K562 (cell line): ENCODE data around the gene F13A1. TPM values are rescaled to one million over a fixed set of nuclear protein-coding genes. Genes with fewer than 3 reads are reported as not detected.

Source experiments
- ATAC-seq: fragments of 200-7000 bp; cut with Tn5 transposase; 3 replicates; pipeline ENCODE4 v1.9.1; 2020; ENCODE audit warnings: moderate library complexity
- BruUV-seq: library from RNA; stranded (reverse); fragments of 400-500 nt; replicated peaks from 2 replicates; lab custom pipeline; 2021; lab: Mats Ljungman, UMichigan
- CTCF ChIA-PET: fragments of 300-600 bp; formaldehyde crosslinking; extraction: SDS; loops from one replicate; lab custom pipeline; 2021; ENCODE audit warnings: low intra/inter-chr PET ratio; lab: Yijun Ruan, JAX
- POLR2A ChIA-PET: fragments of 300-600, 350-650 bp; sonication (Branson Sonifier 250); formaldehyde crosslinking; extraction: SDS; loops from one replicate; lab custom pipeline; 2021; ENCODE audit warnings: antibody characterized with exemption, inconsistent platforms; lab: Yijun Ruan, JAX
- DNase-seq, 4 experiments: peaks; one replicate each; pipeline versions ENCODE4 v3.0.0 to v3.0.0-alpha.2; 2011 to 2018; ENCODE audit warnings: low spot score in 3 of 4, mixed read lengths in 3 of 4; ENCODE audit errors: extremely low read depth in 1 of 4
- FAIRE-seq: peaks from 2 replicates; lab custom pipeline; 2011; peaks lifted over from hg19 to GRCh38; lab: Jason Lieb, UNC
- H2AFZ ChIP-seq: 2 replicates; pipeline ENCODE4 v1.6.0; 2011; ENCODE audit warnings: low read depth, low read length, control low read depth, inconsistent platforms
- H3K27ac ChIP-seq: fragments of 200-600 bp; 3 replicates; pipeline ENCODE4 v1.8.0; 2011; ENCODE audit warnings: low read depth, mild to moderate bottlenecking, control low read depth, inconsistent platforms, low read length, moderate library complexity, mixed read lengths; ENCODE audit errors: extremely low read depth
- H3K27me3 ChIP-seq, 2 experiments: fragments of 300-600 bp in 1 of 2; 2 replicates in 1 of 2; 3 replicates in 1 of 2; pipeline versions ENCODE4 v1.6.0 to v1.8.0; 2011; ENCODE audit warnings: inconsistent platforms in 2 of 2, low read length in 2 of 2, mild to moderate bottlenecking in 1 of 2, mixed read lengths in 1 of 2, moderate library complexity in 1 of 2; ENCODE audit not compliant: control insufficient read depth in 2 of 2, insufficient read depth in 2 of 2
- H3K36me3 ChIP-seq: fragments of 300-600 bp; 3 replicates; pipeline ENCODE4 v1.8.0; 2011; ENCODE audit warnings: mild to moderate bottlenecking, low read length, inconsistent platforms; ENCODE audit not compliant: control insufficient read depth, insufficient read depth
- H3K4me1 ChIP-seq, 2 experiments: fragments of 200-600 bp in 1 of 2; replicated peaks in 1 of 2; 2 replicates in 1 of 2; 3 replicates in 1 of 2; pipeline versions ENCODE4 v1.5.1 to v1.8.0; 2011; ENCODE audit warnings: inconsistent platforms in 2 of 2, low read length in 2 of 2, mild to moderate bottlenecking in 1 of 2, mixed read lengths in 1 of 2, moderate library complexity in 1 of 2; ENCODE audit not compliant: control insufficient read depth in 2 of 2, insufficient read depth in 2 of 2
- H3K4me2 ChIP-seq: 2 replicates; pipeline ENCODE4 v1.6.1; 2011; ENCODE audit warnings: low read length, control low read depth, inconsistent platforms, mixed read lengths; ENCODE audit not compliant: insufficient read depth
- H3K4me3 ChIP-seq: fragments of 200-600 bp; sonication (generic), shearing (Covaris generic); 2 replicates; pipeline ENCODE4 v1.5.1; 2016; ENCODE audit warnings: control low read depth, inconsistent platforms
- H3K79me2 ChIP-seq: fragments of 200-600 bp; 3 replicates; pipeline ENCODE4 v1.8.0; 2011; ENCODE audit warnings: low read length, inconsistent platforms; ENCODE audit not compliant: control insufficient read depth, insufficient read depth
- H3K9ac ChIP-seq, 2 experiments: 2 replicates each; pipeline versions ENCODE4 v1.6.0 to v1.6.1; 2011; ENCODE audit warnings: low read depth in 2 of 2, low read length in 2 of 2, control low read depth in 1 of 2, inconsistent platforms in 1 of 2, mild to moderate bottlenecking in 1 of 2, mixed read lengths in 1 of 2; ENCODE audit not compliant: insufficient read depth in 1 of 2
- H3K9me1 ChIP-seq: one replicate; pipeline ENCODE4 v1.6.0; 2011; ENCODE audit warnings: inconsistent platforms, mild to moderate bottlenecking, low read length, moderate library complexity; ENCODE audit not compliant: control insufficient read depth, insufficient read depth
- H3K9me3 ChIP-seq: replicated peaks from 2 replicates; pipeline ENCODE4 v1.5.1; 2011; ENCODE audit warnings: low read depth, low read length, inconsistent platforms; ENCODE audit not compliant: control insufficient read depth, insufficient read depth
- H4K20me1 ChIP-seq: replicated peaks from 2 replicates; pipeline ENCODE4 v1.6.1; 2011; ENCODE audit warnings: low read length, inconsistent platforms, mixed read lengths; ENCODE audit not compliant: control insufficient read depth, insufficient read depth
- ASH1L ChIP-seq: fragments of 450-650 bp; IDR thresholded peaks from 2 replicates; pipeline ENCODE4 v1.6.1; 2018; ENCODE audit warnings: borderline replicate concordance, mild to moderate bottlenecking, low read depth; ENCODE audit not compliant: partially characterized antibody
- MAZ ChIP-seq, 2 experiments: fragments of 450-650 bp in 1 of 2; sonication (generic) in 1 of 2; formaldehyde crosslinking; IDR thresholded peaks in 1 of 2; conservative IDR thresholded peaks in 1 of 2; 2 replicates each; pipeline versions ENCODE4 v1.4.0 to v1.5.0; 2020; ENCODE audit warnings: mild to moderate bottlenecking in 1 of 2, missing genetic modification reagents in 1 of 2
- NCOR1 ChIP-seq: fragments of 450-650 bp; IDR thresholded peaks from 2 replicates; pipeline ENCODE4 v1.6.1; 2016; ENCODE audit warnings: mild to moderate bottlenecking, moderate library complexity
- RCOR1 ChIP-seq, 2 experiments: IDR thresholded peaks; 2 replicates each; pipeline ENCODE4 v1.6.1; 2012; ENCODE audit warnings: low read depth in 2 of 2, low read length in 2 of 2, borderline replicate concordance in 1 of 2, improper control_type of control experiment in 1 of 2
- ZBTB17 ChIP-seq: fragments of 450-650 bp; formaldehyde crosslinking; IDR thresholded peaks from 2 replicates; pipeline ENCODE4 v1.4.0; 2020; ENCODE audit warnings: mild to moderate bottlenecking
- ZKSCAN3 ChIP-seq: fragments of 250-450 bp; sonication (Bioruptor Pico); IDR thresholded peaks from 2 replicates; pipeline ENCODE4 v1.4.0; 2020
- ZNF174 ChIP-seq: fragments of 250-450 bp; sonication (Bioruptor Pico); IDR thresholded peaks from 2 replicates; pipeline ENCODE4 v1.4.0; 2020; ENCODE audit warnings: mild to moderate bottlenecking
- WGBS: fragments of 100-300 bp; shearing (Covaris generic); methylation state at CpG from one replicate; pipeline ENCODE4 v1.1.6; 2016; ENCODE audit warnings: low coverage, mixed read lengths; ENCODE audit not compliant: insufficient coverage; ENCODE audit errors: missing lambda C conversion rate; 5-methylcytosine and 5-hydroxymethylcytosine counted together
- in situ Hi-C: fragments of 300-500 bp; cut with MboI; formaldehyde crosslinking; loops from 4 replicates; pipeline ENCODE4 v1.15.0; 2018; ENCODE audit warnings: inconsistent platforms, mixed read lengths
- intact Hi-C: fragments of 100-400 bp; cut with micrococcal nuclease; formaldehyde crosslinking; loops from 2 replicates; pipeline ENCODE4 v1.14.2; 2022
- polyA plus RNA-seq, 8 experiments: library from polyadenylated mRNA; depleted of rRNA in 4 of 8; stranded (reverse) in 5 of 8; unstranded in 3 of 8; fragments of >200 nt; fragmentation: Nextera tagmentation in 2 of 8; fragmentation: Illumina TruSeq in 1 of 8; extraction: Ambion mirVana in 2 of 8; extraction: Trizol in 1 of 8; gene quantifications; 2 replicates each; pipeline versions ENCODE4 v1.2.1 to v1.2.3, GENCODE V29; 2011 to 2014; ENCODE audit warnings: inconsistent platforms in 1 of 8, missing spikeins in 1 of 8
- total RNA-seq, 7 experiments: library from RNA; depleted of rRNA in 6 of 7; stranded (reverse); fragments of >200 nt in 6 of 7; fragmentation: Illumina TruSeq in 2 of 7; extraction: Trizol in 2 of 7; gene quantifications; 2 replicates each; pipeline versions ENCODE4 v1.2.1 to v1.2.3, GENCODE V29; 2011 to 2021; ENCODE audit warnings: low replicate concordance in 1 of 7
- TF ChIP-seq, protein P1 (sequence below): IDR thresholded peaks from 3 replicates; pipeline ENCODE4 v1.6.1; 2011; ENCODE audit warnings: borderline replicate concordance, mild to moderate bottlenecking; ENCODE audit not compliant: insufficient read length, insufficient read depth

F13A1 gene
- total and polyA plus RNA-seq, 9 of the 15 experiments (the other 6 are each of a cell fraction or from before 2014, with no cell fraction given), result 0.33 TPM; not detected in 8

DNA sequence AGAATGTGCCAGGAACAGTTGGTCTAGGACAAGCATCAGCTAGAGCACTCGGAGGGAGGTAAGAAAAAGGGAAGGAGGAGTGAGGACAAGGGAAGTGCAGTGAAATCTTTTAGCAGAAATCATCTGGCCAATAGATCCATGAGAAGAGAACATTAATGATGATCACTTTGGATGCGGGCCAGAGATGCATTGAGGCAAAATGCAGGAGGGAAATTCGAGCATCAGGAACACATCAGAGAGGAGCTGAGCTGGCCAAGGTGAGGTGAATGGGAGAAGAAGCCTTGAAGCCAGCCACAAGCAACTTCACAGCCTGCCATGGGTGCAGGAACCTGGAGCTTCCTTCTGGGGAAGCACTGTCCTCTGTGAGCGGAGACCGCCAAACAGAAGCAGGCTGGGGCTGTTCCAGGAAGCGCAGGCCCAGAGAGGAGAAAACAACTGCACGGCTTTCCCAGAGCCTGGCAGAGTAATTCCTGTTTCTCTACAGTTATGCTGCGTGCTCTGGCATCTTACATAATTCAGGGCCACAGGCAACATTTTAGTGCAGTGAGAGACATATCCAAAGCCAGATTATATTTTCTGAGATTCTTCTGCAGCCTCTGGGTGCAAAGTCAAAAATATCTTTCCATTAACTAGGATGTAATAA, 143.8 kb downstream of the F13A1 start:
- H2AFZ ChIP-seq, result no peak overlapping the region
- peaks cover 8 to 10% of the 10 kb centered on the region in 2 experiments; a peak in 4 of 5 replicates for H3K27me3 ChIP-seq
- ChIA-PET POLR2A (interaction anchor here (0.6 kb wide), 1 partner anchor 327 kb away, joined by 3 read pairs; no protein-coding TSS in a partner anchor), CTCF (no interaction called here)
- H3K9ac ChIP-seq, result no peak overlapping the region
- no TSS peak for BruUV-seq
- DNase-seq (no peak), FAIRE-seq (no peak), ATAC-seq (no peak)
- no peaks in the 10 kb centered on the region for H3K9me1 ChIP-seq
- H3K36me3 ChIP-seq, result no peaks in the 10 kb centered on the region
- no peaks in the 10 kb centered on the region for H4K20me1 ChIP-seq
- no peak overlapping the region for H3K4me2 ChIP-seq
- H3K27ac ChIP-seq, result no peak overlapping the region
- no peak for TF ChIP-seq NCOR1
- TF ChIP-seq, protein P1, sequence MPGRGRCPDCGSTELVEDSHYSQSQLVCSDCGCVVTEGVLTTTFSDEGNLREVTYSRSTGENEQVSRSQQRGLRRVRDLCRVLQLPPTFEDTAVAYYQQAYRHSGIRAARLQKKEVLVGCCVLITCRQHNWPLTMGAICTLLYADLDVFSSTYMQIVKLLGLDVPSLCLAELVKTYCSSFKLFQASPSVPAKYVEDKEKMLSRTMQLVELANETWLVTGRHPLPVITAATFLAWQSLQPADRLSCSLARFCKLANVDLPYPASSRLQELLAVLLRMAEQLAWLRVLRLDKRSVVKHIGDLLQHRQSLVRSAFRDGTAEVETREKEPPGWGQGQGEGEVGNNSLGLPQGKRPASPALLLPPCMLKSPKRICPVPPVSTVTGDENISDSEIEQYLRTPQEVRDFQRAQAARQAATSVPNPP, result no peak
- TF ChIP-seq RCOR1 (IDR thresholded peaks at IDR 0.05; ENCODE audit: borderline replicate concordance in 1 of 2, low read depth in 2 of 2, low read length in 2 of 2), result no peak
- TF ChIP-seq ZNF174 (CRISPR knock-in tag), result no peak
- TF ChIP-seq ZBTB17, result no peak
- TF ChIP-seq ASH1L, result no peak
- no peak for TF ChIP-seq MAZ (CRISPR knock-in tag; conservative IDR thresholded peaks at IDR 0.05 in 1 of 2, IDR thresholded peaks at IDR 0.05 in 1 of 2)
- TF ChIP-seq ZKSCAN3 (CRISPR knock-in tag), result no peak
- H3K4me3 ChIP-seq, result no peak overlapping the region
- intact Hi-C loops (no loop called here), in situ Hi-C loops (no loop called here)
- H3K79me2 ChIP-seq, result no peaks in the 10 kb centered on the region
- H3K4me1 ChIP-seq, result no peaks in the 10 kb centered on the region
- H3K9me3 ChIP-seq, result no peaks in the 10 kb centered on the region
- 0% methylated on average over 8 of the region's 8 CpGs for WGBS
